Retina (tissue), 1 donor: ENCODE data around the gene ATP6V1B1.
"Not testable (repeated sequence)": the region's sequence is repeated elsewhere in the genome, so short reads cannot be mapped to it uniquely, and the experiment has no call there.

Experiments
- DNase-seq: peaks from one replicate; pipeline ENCODE4 v3.0.0-alpha.2; 2016

ATP6V1B1 gene

GRCh38 chr2:70992945-70993853, 57.5 kb downstream of the ATP6V1B1 start:
- no peak for DNase-seq

DNA sequence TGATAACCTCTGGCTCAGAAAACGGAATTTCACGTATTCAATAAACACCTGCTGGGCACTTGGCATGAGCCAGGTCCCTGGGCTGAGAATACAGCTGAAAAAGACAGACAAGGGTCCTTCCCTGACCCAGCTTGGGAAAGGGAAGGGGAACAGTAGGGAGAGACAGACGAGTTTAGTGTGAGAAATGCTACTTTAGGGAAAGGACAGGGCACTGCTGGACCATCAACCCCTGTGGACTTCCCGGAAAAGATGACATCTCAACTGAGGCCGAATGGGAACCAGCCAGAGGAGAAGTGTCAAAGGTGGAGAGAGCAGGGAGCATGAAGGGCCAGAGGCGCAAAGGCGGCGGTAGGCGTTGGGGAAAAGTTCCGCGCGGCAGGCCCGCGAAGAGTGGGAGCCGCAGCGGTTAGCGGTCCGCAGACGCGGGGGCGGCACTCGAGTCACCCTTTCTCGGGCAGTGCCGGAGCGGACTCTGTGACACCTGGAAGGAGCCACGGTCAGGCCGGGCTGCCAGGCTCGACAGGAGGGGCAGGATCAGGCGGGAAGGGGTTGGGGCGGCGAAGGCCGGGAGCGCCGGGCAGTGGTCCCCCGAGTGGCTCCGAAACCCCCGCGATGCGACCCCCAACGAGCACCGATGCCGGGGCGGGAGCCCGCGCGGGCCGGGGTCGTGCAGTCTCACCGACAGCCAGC, 58.5 kb downstream of the ATP6V1B1 start:
- peak; percentile 54 for DNase-seq

- DNase-seq = peak; percentile 96
These were observed 59.2 kb downstream of the ATP6V1B1 start, which contains the start of gene TEX261 for GRCh38 chr2:70994699-70995425. TEX261 (minus strand) TSS chr2:70994873; CDS start chr2:70994757, 116 bp downstream.

DNA sequence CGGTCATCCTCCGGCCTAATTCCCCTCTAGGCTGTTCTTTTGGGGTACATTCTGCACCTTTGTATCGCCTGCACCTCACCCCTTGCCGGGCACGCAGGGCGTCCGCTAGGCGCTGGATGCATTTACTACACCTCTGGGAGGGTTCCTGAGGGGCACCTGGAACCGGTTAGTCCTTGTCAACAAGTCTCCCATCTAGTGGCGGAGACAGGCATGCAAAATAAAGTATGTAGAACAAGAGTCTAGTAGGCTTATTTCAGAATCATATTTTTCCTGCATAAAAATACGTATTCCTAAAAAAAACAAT, 59.7 kb downstream of the ATP6V1B1 start:
- no peak for DNase-seq

DNA sequence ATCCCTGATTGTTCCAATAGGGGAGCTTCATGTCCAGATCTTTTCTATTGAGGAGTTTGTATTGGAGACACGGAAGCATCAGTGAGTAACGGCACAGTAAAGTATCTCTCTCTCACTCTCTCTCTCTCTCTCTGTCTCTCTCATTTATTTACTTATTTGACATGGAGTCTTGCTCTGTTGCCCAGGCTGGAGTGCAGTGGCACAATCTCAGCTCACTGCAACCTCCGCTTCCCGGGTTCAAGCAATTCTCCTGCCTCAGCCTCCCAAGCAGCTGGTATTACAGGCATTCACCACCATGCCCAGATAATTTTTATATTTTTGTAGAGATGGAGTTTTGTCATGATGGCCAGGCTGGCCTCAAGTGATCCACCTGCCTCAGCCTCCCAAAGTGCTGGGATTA, 63.2 kb downstream of the ATP6V1B1 start:
- DNase-seq = not testable (repeated sequence)

DNA sequence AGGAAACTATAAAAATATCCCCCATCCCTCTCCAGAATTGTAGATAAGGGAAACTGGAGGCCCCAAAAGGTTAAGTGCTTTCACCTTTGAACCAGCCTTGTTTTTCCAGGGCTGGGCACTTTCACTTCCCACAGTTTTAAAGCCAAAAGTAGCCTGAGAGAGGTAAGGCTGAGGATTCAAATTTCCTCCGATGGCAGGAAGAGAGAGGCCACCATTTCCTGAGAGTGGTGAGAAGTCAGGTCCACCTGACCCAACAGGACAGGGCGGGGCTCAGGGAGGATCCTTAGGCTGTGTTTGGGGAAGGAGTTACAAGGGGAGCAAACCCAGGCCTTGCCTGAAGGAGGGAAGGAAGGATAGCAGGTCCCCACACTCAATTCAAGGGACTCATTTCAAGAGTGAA, 63.7 kb downstream of the ATP6V1B1 start:
- DNase-seq = no peak

- not testable (repeated sequence) for DNase-seq
These were observed 64.2 kb downstream of the ATP6V1B1 start for GRCh38 chr2:70999931-71000330.

GRCh38 chr2:71000780-71001591, 65.3 kb downstream of the ATP6V1B1 start:
- peak; percentile 86 for DNase-seq

- peak; percentile 62 for DNase-seq
These were observed 65.9 kb downstream of the ATP6V1B1 start for GRCh38 chr2:71001592-71001927.

DNA sequence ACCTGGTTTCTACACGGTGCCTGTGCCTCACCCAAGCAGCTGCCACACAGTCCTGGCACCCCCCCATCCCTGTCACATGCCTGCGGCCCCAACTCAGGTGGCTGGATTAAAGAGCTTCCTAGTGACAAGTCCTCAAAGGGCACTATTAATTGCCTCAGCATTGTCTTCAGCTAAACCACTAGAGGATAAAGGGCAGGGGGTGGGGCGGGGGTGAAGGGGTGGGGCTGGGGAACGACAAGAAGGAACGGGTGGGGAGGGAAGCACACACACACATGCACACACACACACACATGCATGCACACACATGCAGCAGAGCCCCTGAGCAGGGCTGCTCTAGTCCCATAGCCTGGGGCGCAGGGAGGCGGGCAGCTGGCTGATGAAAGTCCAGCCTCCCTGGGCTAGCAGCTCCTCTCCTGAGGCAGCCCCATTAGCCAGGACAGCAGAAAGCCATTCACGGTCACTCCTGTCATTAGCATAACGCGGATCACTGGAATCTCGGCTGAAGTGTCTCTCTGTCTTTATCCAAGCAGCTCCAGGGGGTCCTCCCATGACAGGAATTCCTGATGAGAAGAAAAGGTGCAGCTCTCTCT, 66.4 kb downstream of the ATP6V1B1 start:
- DNase-seq = peak; percentile 84

GRCh38 chr2:71003396-71003795, 67.7 kb downstream of the ATP6V1B1 start:
- no peak for DNase-seq

GRCh38 chr2:71003966-71004755, 68.5 kb downstream of the ATP6V1B1 start:
- DNase-seq = no peak

DNA sequence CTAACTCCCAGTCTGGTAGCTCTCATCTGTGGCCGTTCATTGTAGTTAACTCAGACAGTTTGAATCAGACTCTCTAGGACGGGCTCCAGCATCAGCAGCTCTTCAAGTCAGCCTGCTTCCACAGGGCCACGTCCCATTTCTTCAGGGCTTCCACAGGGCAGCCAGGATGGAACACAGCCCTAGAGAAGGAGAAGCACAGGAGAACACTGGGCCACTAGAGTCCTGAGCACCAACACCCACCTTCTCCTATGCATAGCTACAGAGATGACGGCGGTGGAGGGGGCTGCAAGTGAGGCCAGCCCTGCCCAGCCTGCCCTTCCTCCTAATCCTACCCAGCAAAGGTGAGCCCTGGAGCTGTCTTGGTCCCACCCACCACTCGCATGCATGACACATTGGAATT, 69.2 kb downstream of the ATP6V1B1 start:
- DNase-seq = no peak

- no peak for DNase-seq
These were observed 69.8 kb downstream of the ATP6V1B1 start for GRCh38 chr2:71005271-71006202.

- DNase-seq = no peak
These were observed 70.6 kb downstream of the ATP6V1B1 start for GRCh38 chr2:71006323-71006722.

DNA sequence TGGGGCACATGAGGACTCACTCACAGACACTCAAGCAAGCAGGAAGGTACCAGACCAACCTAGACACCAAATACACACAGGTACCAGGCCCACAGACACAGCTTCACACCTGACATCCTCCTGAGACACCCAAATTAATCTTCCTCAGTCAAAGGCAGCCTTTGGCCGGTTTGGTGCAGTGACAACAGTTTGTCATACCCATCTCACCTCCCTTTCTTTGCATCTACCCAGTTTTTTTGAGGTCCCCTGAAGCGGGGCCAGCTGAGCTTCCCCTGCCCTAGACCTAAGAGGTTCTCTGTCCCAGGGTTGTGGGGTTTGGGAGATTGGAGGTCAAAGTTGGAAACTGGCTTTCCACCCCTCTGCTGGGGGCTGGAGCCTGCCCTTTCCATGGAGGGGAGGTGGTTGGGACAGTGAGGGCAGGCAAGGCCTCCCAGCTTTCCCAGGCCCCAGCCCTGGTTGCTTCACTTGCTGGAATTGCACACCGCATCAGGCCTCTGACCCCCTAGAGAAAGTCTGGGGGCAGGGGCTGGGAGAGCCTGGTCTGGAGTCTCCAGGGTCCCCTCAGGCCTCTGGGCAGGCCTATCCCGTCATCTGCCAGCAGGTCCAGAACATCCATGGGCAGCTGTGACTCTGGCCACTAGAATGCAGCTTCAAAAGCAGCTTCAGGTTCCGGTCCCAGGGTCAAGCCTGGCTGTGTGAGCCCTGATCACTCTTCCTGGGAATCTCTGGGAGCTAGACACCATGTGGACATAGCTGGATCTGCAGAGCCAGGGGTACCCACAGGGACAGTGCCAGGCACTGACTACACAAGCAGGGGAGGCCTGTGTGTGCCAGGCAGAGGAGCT, 71.5 kb downstream of the ATP6V1B1 start:
- peak; percentile 57 for DNase-seq

DNA sequence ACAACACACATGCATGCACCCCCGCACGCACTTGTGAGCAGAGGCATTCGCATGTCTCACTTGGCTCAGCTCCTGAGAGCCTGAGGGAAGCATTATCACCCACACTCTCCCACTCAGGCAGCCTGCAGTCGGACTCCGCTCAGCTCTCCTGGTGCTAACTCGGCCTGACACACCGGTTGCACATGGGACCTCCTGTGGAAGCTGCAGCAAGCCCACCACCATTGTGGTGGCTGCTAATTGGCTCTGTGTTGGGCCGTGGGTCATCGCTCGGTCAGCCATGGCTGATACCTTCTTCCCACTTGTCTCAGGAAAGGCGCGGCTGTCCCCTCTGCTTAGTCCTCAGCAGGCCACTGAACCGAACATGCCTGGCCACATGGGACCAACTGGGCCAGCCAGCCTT, 72.6 kb downstream of the ATP6V1B1 start:
- peak; percentile 98 for DNase-seq

DNA sequence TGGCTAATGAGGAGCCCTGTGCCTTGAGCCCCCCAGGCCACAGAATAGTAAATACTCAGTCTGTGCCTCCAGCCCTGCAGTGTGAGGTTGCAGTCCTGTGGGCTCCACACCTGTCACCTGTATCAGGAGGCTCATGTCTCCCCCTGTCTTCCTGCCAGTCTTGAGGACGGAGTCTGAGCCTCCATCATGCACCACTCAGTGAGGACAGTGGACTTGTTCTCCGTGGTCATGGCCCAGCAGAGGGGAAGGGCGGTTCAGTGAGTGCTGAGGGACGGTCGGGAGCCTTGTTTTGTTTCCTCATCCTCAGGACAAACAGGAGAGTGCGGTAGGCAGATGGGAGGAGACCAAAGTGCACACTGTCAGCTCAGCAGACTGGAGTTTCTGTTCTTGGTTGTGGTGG, 76.1 kb downstream of the ATP6V1B1 start:
- DNase-seq = not testable (repeated sequence)
